Measurements from ENCODE around the gene RINT1. TPM values are rescaled to one million over a fixed set of nuclear protein-coding genes. Genes with fewer than 3 reads are reported as not detected.
"Not testable (repeated sequence)": the region's sequence is repeated elsewhere in the genome, so short reads cannot be mapped to it uniquely, and the experiment has no call there.

RINT1 gene
- total and polyA plus RNA-seq, 2 experiments from 2014 or later = 12.6 to 24.1 TPM

GRCh38 chr7:105502173-105502572, 29.8 kb upstream of the RINT1 start:
- no peak overlapping the region for H3K9ac ChIP-seq
- DNase-seq = no peak
- H2AFZ ChIP-seq = no peak overlapping the region
- H3K36me3 ChIP-seq (ENCODE audit: low read depth) = peaks cover 8% of the 10 kb centered on the region; the same call in 1 of the 2 replicates
- H3K4me2 ChIP-seq (ENCODE audit: unreplicated experiment) = no peak overlapping the region
- no peaks in the 10 kb centered on the region for H3K79me2 ChIP-seq (ENCODE audit: insufficient read depth)
- H3K27ac ChIP-seq = no peak overlapping the region
- peaks cover 8% of the 10 kb centered on the region for H3K4me1 ChIP-seq (ENCODE audit: insufficient read depth)
- no peaks in the 10 kb centered on the region for H3K9me3 ChIP-seq (ENCODE audit: low read depth)
- no peaks in the 10 kb centered on the region for H3K27me3 ChIP-seq (replicated peaks; ENCODE audit: insufficient read depth)
- H3K9me2 ChIP-seq (ENCODE audit: insufficient read depth) = no peaks in the 10 kb centered on the region
- no peaks in the 10 kb centered on the region for H4K20me1 ChIP-seq (ENCODE audit: insufficient read depth)
- WGBS, 2 experiments (ENCODE audit: low coverage in 1 of 2, low lambda C conversion rate in 2 of 2, missing lambda C conversion rate in 2 of 2) = 98 to 99% methylated on average over 9 of the region's 9 CpGs
- in situ Hi-C loops (cut with MboI) = no loop called here
- TF ChIP-seq EZH2 (IDR thresholded peaks at IDR 0.05; ENCODE audit: insufficient read depth, poor library complexity, severe bottlenecking) = no peak
- no peak for TF ChIP-seq EZH2phosphoT487 (IDR thresholded peaks at IDR 0.05; ENCODE audit: insufficient read depth, low read depth)
- H3K4me3 ChIP-seq = no peak overlapping the region
- H3F3A ChIP-seq (ENCODE audit: insufficient read depth) = peaks cover 12% of the 10 kb centered on the region; the same call in 1 of the 2 replicates

DNA sequence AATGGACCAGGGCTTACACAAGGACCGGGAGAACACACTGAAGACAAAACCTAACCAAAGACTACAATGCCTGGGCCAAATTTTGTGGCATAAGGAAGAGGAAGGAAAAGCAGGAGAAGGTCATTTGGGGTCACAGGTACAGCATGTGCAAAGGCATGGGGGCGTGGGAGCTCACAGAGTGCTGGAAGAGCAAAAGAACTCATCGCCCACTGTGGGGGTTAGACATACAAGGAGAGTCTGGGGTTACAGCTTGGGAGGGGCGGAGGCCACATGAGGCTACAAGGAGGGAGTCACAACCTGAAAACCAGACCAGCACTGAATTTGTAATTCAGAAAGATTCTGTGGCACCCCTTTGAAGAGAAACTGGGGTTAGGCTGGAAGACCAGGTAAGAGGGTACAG, 19.6 kb upstream of the RINT1 start:
- Histone ChIP-seq H3K9me3 (ENCODE audit: low read depth) (no peaks in the 10 kb centered on the region), H3K27me3 (replicated peaks; ENCODE audit: insufficient read depth) (no peaks in the 10 kb centered on the region), H3K4me1 (ENCODE audit: insufficient read depth) (0 out of 2 replicates have a peak, but pooled peaks cover 5% of the 10 kb centered on the region), H3K79me2 (ENCODE audit: insufficient read depth) (peaks cover 79% of the 10 kb centered on the region), H4K20me1 (ENCODE audit: insufficient read depth) (no peaks in the 10 kb centered on the region), H3K4me3 (no peak overlapping the region), H3K27ac (no peak overlapping the region), H3F3A (ENCODE audit: insufficient read depth) (peaks cover 8% of the 10 kb centered on the region; the same call in 1 of the 2 replicates), H3K9ac (no peak overlapping the region), H3K4me2 (ENCODE audit: unreplicated experiment) (no peak overlapping the region), H3K36me3 (ENCODE audit: low read depth) (no peaks in the 10 kb centered on the region), H2AFZ (no peak overlapping the region), H3K9me2 (ENCODE audit: insufficient read depth) (no peaks in the 10 kb centered on the region)
- TF ChIP-seq EZH2 (IDR thresholded peaks at IDR 0.05; ENCODE audit: insufficient read depth, poor library complexity, severe bottlenecking) (no peak), EZH2phosphoT487 (IDR thresholded peaks at IDR 0.05; ENCODE audit: insufficient read depth, low read depth) (no peak)
- 98 to 100% methylated on average over 4 of the region's 4 CpGs for WGBS, 2 experiments (ENCODE audit: low coverage in 1 of 2, low lambda C conversion rate in 2 of 2, missing lambda C conversion rate in 2 of 2)
- in situ Hi-C loops (cut with MboI) = no loop called here
- no peak for DNase-seq

DNA sequence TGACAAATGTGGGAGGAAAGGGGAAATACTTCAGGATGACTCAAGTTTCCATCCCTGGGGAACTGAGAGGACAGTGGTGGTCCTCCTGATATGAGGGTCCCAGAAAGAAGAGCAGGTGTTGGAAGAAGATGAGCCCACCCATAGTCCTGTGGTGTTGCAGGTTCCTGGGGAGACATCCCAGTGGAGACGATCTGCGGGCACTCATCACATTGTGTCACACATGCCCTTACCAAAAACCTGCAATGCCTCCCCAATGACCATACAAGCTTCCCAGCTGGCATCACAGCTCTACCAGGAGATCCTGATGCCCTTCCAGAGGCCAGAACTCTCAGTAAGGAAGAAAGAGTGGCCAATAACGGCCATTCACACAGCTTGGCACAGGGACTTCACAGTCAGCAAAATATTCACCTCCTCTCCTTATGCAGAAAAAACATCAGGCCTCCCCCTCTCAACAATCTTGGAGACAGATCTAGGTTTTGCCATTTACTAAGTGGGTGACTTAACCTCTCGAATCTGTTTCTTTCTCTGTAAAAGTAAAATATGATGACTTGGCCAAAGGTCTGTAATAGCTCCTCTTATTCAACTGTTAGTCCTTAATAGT, 19.0 kb upstream of the RINT1 start:
- H3K79me2 ChIP-seq (ENCODE audit: insufficient read depth) = peaks cover 83% of the 10 kb centered on the region
- no peak overlapping the region for H3K4me2 ChIP-seq (ENCODE audit: unreplicated experiment)
- H2AFZ ChIP-seq = no peak overlapping the region
- H3K27me3 ChIP-seq (replicated peaks; ENCODE audit: insufficient read depth) = no peaks in the 10 kb centered on the region
- H3K9me2 ChIP-seq (ENCODE audit: insufficient read depth) = no peaks in the 10 kb centered on the region
- 97 to 100% methylated on average over 4 of the region's 4 CpGs for WGBS, 2 experiments (ENCODE audit: low coverage in 1 of 2, low lambda C conversion rate in 2 of 2, missing lambda C conversion rate in 2 of 2)
- H4K20me1 ChIP-seq (ENCODE audit: insufficient read depth) = no peaks in the 10 kb centered on the region
- no peaks in the 10 kb centered on the region for H3K9me3 ChIP-seq (ENCODE audit: low read depth)
- in situ Hi-C loops (cut with MboI) = no loop called here
- DNase-seq = no peak
- H3K4me3 ChIP-seq = no peak overlapping the region
- no peak overlapping the region for H3K27ac ChIP-seq
- H3K4me1 ChIP-seq (ENCODE audit: insufficient read depth) = 0 out of 2 replicates have a peak, but pooled peaks cover 5% of the 10 kb centered on the region
- no peaks in the 10 kb centered on the region for H3K36me3 ChIP-seq (ENCODE audit: low read depth)
- H3F3A ChIP-seq (ENCODE audit: insufficient read depth) = peaks cover 8% of the 10 kb centered on the region; the same call in 1 of the 2 replicates
- TF ChIP-seq EZH2phosphoT487 (IDR thresholded peaks at IDR 0.05; ENCODE audit: insufficient read depth, low read depth) (no peak), EZH2 (IDR thresholded peaks at IDR 0.05; ENCODE audit: insufficient read depth, poor library complexity, severe bottlenecking) (no peak)
- H3K9ac ChIP-seq = no peak overlapping the region

- H3K27ac ChIP-seq; H3K27me3 ChIP-seq (replicated peaks; ENCODE audit: insufficient read depth); H3K4me2 ChIP-seq (ENCODE audit: unreplicated experiment); H3K4me3 ChIP-seq; H3K4me1 ChIP-seq (ENCODE audit: insufficient read depth); H3K9me3 ChIP-seq (ENCODE audit: low read depth); H3F3A ChIP-seq (ENCODE audit: insufficient read depth); H3K9ac ChIP-seq; H2AFZ ChIP-seq; H3K36me3 ChIP-seq (ENCODE audit: low read depth); H4K20me1 ChIP-seq (ENCODE audit: insufficient read depth); in situ Hi-C loops (cut with MboI); H3K9me2 ChIP-seq (ENCODE audit: insufficient read depth); DNase-seq: not testable (repeated sequence)
- H3K79me2 ChIP-seq (ENCODE audit: insufficient read depth) = peaks cover 85% of the 10 kb centered on the region
- WGBS, 2 experiments (ENCODE audit: low coverage in 1 of 2, low lambda C conversion rate in 2 of 2, missing lambda C conversion rate in 2 of 2) = 96 to 97% methylated on average over 7 of the region's 7 CpGs
Measured at GRCh38 chr7:105515610-105516009, 16.4 kb upstream of the RINT1 start.
